NB4 (cell line): ENCODE data around the gene CREBRF.

Experiments used
- MYC ChIP-seq: IDR thresholded peaks from 2 replicates; pipeline ENCODE4 v1.6.1; 2011; ENCODE audit warnings: low read depth, low read length
- POLR2A ChIP-seq: IDR thresholded peaks from 2 replicates; pipeline ENCODE4 v1.6.1; 2011; ENCODE audit warnings: mild to moderate bottlenecking; ENCODE audit not compliant: insufficient read length; ENCODE audit errors: extremely low read depth
- TF ChIP-seq, protein P1 (sequence below): IDR thresholded peaks from one replicate; pipeline ENCODE4 v1.5.1; 2012; ENCODE audit warnings: low read depth, low read length

GRCh38 chr5:173188280-173188679 lies 132.1 kb downstream of the CREBRF start:
- TF ChIP-seq MYC: no peak
- TF ChIP-seq, protein P1, sequence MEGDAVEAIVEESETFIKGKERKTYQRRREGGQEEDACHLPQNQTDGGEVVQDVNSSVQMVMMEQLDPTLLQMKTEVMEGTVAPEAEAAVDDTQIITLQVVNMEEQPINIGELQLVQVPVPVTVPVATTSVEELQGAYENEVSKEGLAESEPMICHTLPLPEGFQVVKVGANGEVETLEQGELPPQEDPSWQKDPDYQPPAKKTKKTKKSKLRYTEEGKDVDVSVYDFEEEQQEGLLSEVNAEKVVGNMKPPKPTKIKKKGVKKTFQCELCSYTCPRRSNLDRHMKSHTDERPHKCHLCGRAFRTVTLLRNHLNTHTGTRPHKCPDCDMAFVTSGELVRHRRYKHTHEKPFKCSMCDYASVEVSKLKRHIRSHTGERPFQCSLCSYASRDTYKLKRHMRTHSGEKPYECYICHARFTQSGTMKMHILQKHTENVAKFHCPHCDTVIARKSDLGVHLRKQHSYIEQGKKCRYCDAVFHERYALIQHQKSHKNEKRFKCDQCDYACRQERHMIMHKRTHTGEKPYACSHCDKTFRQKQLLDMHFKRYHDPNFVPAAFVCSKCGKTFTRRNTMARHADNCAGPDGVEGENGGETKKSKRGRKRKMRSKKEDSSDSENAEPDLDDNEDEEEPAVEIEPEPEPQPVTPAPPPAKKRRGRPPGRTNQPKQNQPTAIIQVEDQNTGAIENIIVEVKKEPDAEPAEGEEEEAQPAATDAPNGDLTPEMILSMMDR: no peak
- TF ChIP-seq POLR2A: no peak
